Mesodermal cell (in vitro differentiated cells): ENCODE results near the gene ASPSCR1.

ENCODE experiments used
- H3K27ac ChIP-seq: 2 replicates; pipeline ENCODE4 v1.7.0; 2013; ENCODE audit warnings: mild to moderate bottlenecking, low read depth, low read length, moderate library complexity; ENCODE audit not compliant: severe bottlenecking
- H3K36me3 ChIP-seq: 2 replicates; pipeline ENCODE4 v1.7.1; 2013; ENCODE audit warnings: mild to moderate bottlenecking, low read length, moderate library complexity; ENCODE audit not compliant: control insufficient read depth, insufficient read depth
- H3K4me1 ChIP-seq: one replicate; pipeline ENCODE4 v1.7.1; 2013; ENCODE audit warnings: mild to moderate bottlenecking, low read length; ENCODE audit not compliant: insufficient read depth, control insufficient read depth, poor library complexity, severe bottlenecking
- H3K4me3 ChIP-seq: 2 replicates; pipeline ENCODE4 v1.7.0; 2013; ENCODE audit warnings: low read length, control low read depth, mild to moderate bottlenecking; ENCODE audit not compliant: insufficient read depth, poor library complexity, severe bottlenecking; ENCODE audit errors: extremely low read depth
- H3K9me3 ChIP-seq: 2 replicates; pipeline ENCODE4 v1.7.1; 2013; ENCODE audit warnings: mild to moderate bottlenecking, low read length, moderate library complexity; ENCODE audit not compliant: control insufficient read depth
- WGBS, 2 experiments: methylation state at CpG; one replicate each; pipeline ENCODE4 v1.1.5; 2013; ENCODE audit warnings: missing lambda C conversion rate in 2 of 2; ENCODE audit not compliant: insufficient coverage in 2 of 2; 5-methylcytosine and 5-hydroxymethylcytosine counted together

The ASPSCR1 gene

GRCh38 chr17:82055965-82056728, 78.7 kb downstream of the ASPSCR1 start:
- WGBS, 2 experiments = 95 to 97% methylated on average over 18 to 26 of the region's 28 CpGs
- peaks cover 73% of the 10 kb centered on the region for H3K36me3 ChIP-seq

GRCh38 chr17:82056729-82057621, 79.5 kb downstream of the ASPSCR1 start:
- Histone ChIP-seq H3K27ac (no peak overlapping the region), H3K9me3 (no peaks in the 10 kb centered on the region), H3K4me1 (no peaks in the 10 kb centered on the region), H3K4me3 (no peak overlapping the region), H3K36me3 (peaks cover 79% of the 10 kb centered on the region)
- WGBS, 2 experiments = 97 to 98% methylated on average over 18 to 29 of the region's 29 CpGs

More at GRCh38 chr17:82055965-82056728, 78.7 kb downstream of the ASPSCR1 start:
- Histone ChIP-seq H3K9me3 (no peaks in the 10 kb centered on the region), H3K27ac (no peak overlapping the region), H3K4me3 (no peak overlapping the region), H3K4me1 (no peaks in the 10 kb centered on the region)

GRCh38 chr17:82058230-82058854, 80.9 kb downstream of the ASPSCR1 start:
- no peak overlapping the region for H3K27ac ChIP-seq
- H3K9me3 ChIP-seq = no peaks in the 10 kb centered on the region
- no peaks in the 10 kb centered on the region for H3K4me1 ChIP-seq
- H3K36me3 ChIP-seq = peaks cover 89% of the 10 kb centered on the region
- H3K4me3 ChIP-seq = no peak overlapping the region
- WGBS, 2 experiments = 85 to 89% methylated on average over 16 of the region's 17 CpGs

- Histone ChIP-seq H3K4me3 (no peak overlapping the region), H3K27ac (no peak overlapping the region), H3K36me3 (peaks cover 85% of the 10 kb centered on the region), H3K9me3 (no peaks in the 10 kb centered on the region), H3K4me1 (no peaks in the 10 kb centered on the region)
- whole genome bisulfite sequencing, 2 experiments = 93 to 100% methylated on average over 9 to 10 of the region's 10 CpGs
Measured at GRCh38 chr17:82058855-82059249, 81.4 kb downstream of the ASPSCR1 start.

GRCh38 chr17:82059272-82060000, 82.0 kb downstream of the ASPSCR1 start:
- WGBS, 2 experiments = 94 to 97% methylated on average over 17 to 18 of the region's 19 CpGs
- no peak overlapping the region for H3K27ac ChIP-seq
- no peaks in the 10 kb centered on the region for H3K9me3 ChIP-seq
- H3K4me3 ChIP-seq = no peak overlapping the region
- H3K36me3 ChIP-seq = peaks cover 80% of the 10 kb centered on the region
- H3K4me1 ChIP-seq = peaks cover 2% of the 10 kb centered on the region

GRCh38 chr17:82060001-82060380, 82.6 kb downstream of the ASPSCR1 start:
- H3K36me3 ChIP-seq = peaks cover 74% of the 10 kb centered on the region
- no peaks in the 10 kb centered on the region for H3K9me3 ChIP-seq
- no peak overlapping the region for H3K4me3 ChIP-seq
- 94 to 95% methylated on average over 11 to 16 of the region's 16 CpGs for WGBS, 2 experiments
- peaks cover 5% of the 10 kb centered on the region for H3K4me1 ChIP-seq
- H3K27ac ChIP-seq = no peak overlapping the region

GRCh38 chr17:82060614-82061013, 83.2 kb downstream of the ASPSCR1 start:
- 92 to 95% methylated on average over 11 to 14 of the region's 14 CpGs for WGBS, 2 experiments
- H3K36me3 ChIP-seq = peaks cover 69% of the 10 kb centered on the region
- no peaks in the 10 kb centered on the region for H3K9me3 ChIP-seq
- no peak overlapping the region for H3K27ac ChIP-seq
- H3K4me1 ChIP-seq = peaks cover 5% of the 10 kb centered on the region
- no peak overlapping the region for H3K4me3 ChIP-seq

GRCh38 chr17:82061047-82061925, 83.9 kb downstream of the ASPSCR1 start:
- Histone ChIP-seq H3K9me3 (no peaks in the 10 kb centered on the region), H3K4me1 (peaks cover 9% of the 10 kb centered on the region), H3K27ac (no peak overlapping the region), H3K4me3 (no peak overlapping the region), H3K36me3 (peaks cover 62% of the 10 kb centered on the region)
- WGBS, 2 experiments = 93 to 95% methylated on average over 29 to 34 of the region's 34 CpGs

GRCh38 chr17:82062076-82062983, 84.9 kb downstream of the ASPSCR1 start:
- 91 to 98% methylated on average over 19 to 22 of the region's 24 CpGs for WGBS, 2 experiments
- peaks cover 52% of the 10 kb centered on the region for H3K36me3 ChIP-seq

More at GRCh38 chr17:82062076-82062983, 84.9 kb downstream of the ASPSCR1 start:
- no peaks in the 10 kb centered on the region for H3K9me3 ChIP-seq
- no peak overlapping the region for H3K27ac ChIP-seq
- peaks cover 9% of the 10 kb centered on the region for H3K4me1 ChIP-seq
- H3K4me3 ChIP-seq = no peak overlapping the region
